ENCODE results near the gene SULT4A1. TPM values are rescaled to one million over a fixed set of nuclear protein-coding genes. Genes with fewer than 3 reads are reported as not detected.

SULT4A1 gene
- total RNA-seq, 1 experiment from 2014 or later = 0.15 TPM

- intact Hi-C loops (cut with micrococcal nuclease; ENCODE audit: unreplicated experiment) = no loop called here
- Histone ChIP-seq H3K9me3 (ENCODE audit: low read depth, low read length, poor library complexity, severe bottlenecking) (no peaks in the 10 kb centered on the region), H3K27ac (ENCODE audit: low read depth, low read length, poor library complexity, severe bottlenecking) (no peak overlapping the region), H3K36me3 (ENCODE audit: insufficient read depth, low read length, poor library complexity, severe bottlenecking) (no peaks in the 10 kb centered on the region), H3K4me1 (ENCODE audit: insufficient read depth, low read length, poor library complexity, severe bottlenecking) (no peaks in the 10 kb centered on the region), H3K4me3 (ENCODE audit: low read depth, low read length, poor library complexity, severe bottlenecking) (no peak overlapping the region), H3K27me3 (replicated peaks; ENCODE audit: insufficient read depth, low read depth, low read length, poor library complexity) (peaks cover 24% of the 10 kb centered on the region)
- POLR2A ChIA-PET (ENCODE audit: low non-redundant PET) = no interaction called here
- no peak for DNase-seq (ENCODE audit: low spot score)
- BruUV-seq (replicated peaks) = no TSS peak
- no peak for TF ChIP-seq EZH2 (IDR thresholded peaks at IDR 0.05; ENCODE audit: borderline replicate concordance, low read depth, low read length, poor library complexity, severe bottlenecking)
- CTCF ChIA-PET = no interaction called here
Measured at GRCh38 chr22:43855431-43855830, 6.9 kb downstream of the SULT4A1 start.

- BruUV-seq (replicated peaks) = no TSS peak
- DNase-seq (ENCODE audit: low spot score) = no peak
- Histone ChIP-seq H3K4me1 (ENCODE audit: insufficient read depth, low read length, poor library complexity, severe bottlenecking) (no peaks in the 10 kb centered on the region), H3K36me3 (ENCODE audit: insufficient read depth, low read length, poor library complexity, severe bottlenecking) (no peaks in the 10 kb centered on the region), H3K9me3 (ENCODE audit: low read depth, low read length, poor library complexity, severe bottlenecking) (no peaks in the 10 kb centered on the region), H3K27me3 (replicated peaks; ENCODE audit: insufficient read depth, low read depth, low read length, poor library complexity) (peaks cover 28% of the 10 kb centered on the region), H3K4me3 (ENCODE audit: low read depth, low read length, poor library complexity, severe bottlenecking) (no peak overlapping the region), H3K27ac (ENCODE audit: low read depth, low read length, poor library complexity, severe bottlenecking) (no peak overlapping the region)
- TF ChIP-seq EZH2 (IDR thresholded peaks at IDR 0.05; ENCODE audit: borderline replicate concordance, low read depth, low read length, poor library complexity, severe bottlenecking) (no peak), CTCF (conservative IDR thresholded peaks at IDR 0.05; ENCODE audit: low read depth, low read length) (no peak)
- ChIA-PET CTCF (no interaction called here), POLR2A (ENCODE audit: low non-redundant PET) (no interaction called here)
- intact Hi-C loops (cut with micrococcal nuclease; ENCODE audit: unreplicated experiment) = no loop called here
Measured at GRCh38 chr22:43854786-43855271, 7.5 kb downstream of the SULT4A1 start.

- Histone ChIP-seq H3K27me3 (replicated peaks; ENCODE audit: insufficient read depth, low read depth, low read length, poor library complexity) (peaks cover 28% of the 10 kb centered on the region), H3K9me3 (ENCODE audit: low read depth, low read length, poor library complexity, severe bottlenecking) (no peaks in the 10 kb centered on the region), H3K4me1 (ENCODE audit: insufficient read depth, low read length, poor library complexity, severe bottlenecking) (no peaks in the 10 kb centered on the region), H3K4me3 (ENCODE audit: low read depth, low read length, poor library complexity, severe bottlenecking) (no peak overlapping the region), H3K27ac (ENCODE audit: low read depth, low read length, poor library complexity, severe bottlenecking) (no peak overlapping the region), H3K36me3 (ENCODE audit: insufficient read depth, low read length, poor library complexity, severe bottlenecking) (no peaks in the 10 kb centered on the region)
- no TSS peak for BruUV-seq (replicated peaks)
- no peak for TF ChIP-seq CTCF (conservative IDR thresholded peaks at IDR 0.05; ENCODE audit: low read depth, low read length)
- TF ChIP-seq EZH2 (IDR thresholded peaks at IDR 0.05; ENCODE audit: borderline replicate concordance, low read depth, low read length, poor library complexity, severe bottlenecking) = no peak
- no peak for DNase-seq (ENCODE audit: low spot score)
- ChIA-PET POLR2A (ENCODE audit: low non-redundant PET) (no interaction called here), CTCF (no interaction called here)
- intact Hi-C loops (cut with micrococcal nuclease; ENCODE audit: unreplicated experiment) = no loop called here
Measured at GRCh38 chr22:43854121-43854785, 8.1 kb downstream of the SULT4A1 start.
